Measurements from ENCODE around the gene FOXL2. TPM values are rescaled to one million over a fixed set of nuclear protein-coding genes. Genes with fewer than 3 reads are reported as not detected.

Gene FOXL2
- polyA plus RNA-seq, 4 donors: not detected

- DNase-seq (ENCODE audit: low read depth in 4 of 4, low spot score in 2 of 4): no peak
Observed at GRCh38 chr3:138945709-138946662, 951 bp downstream of the FOXL2 start.

- DNase-seq (ENCODE audit: low read depth in 4 of 4, low spot score in 2 of 4): no peak
Observed at GRCh38 chr3:138944929-138945708, 1.8 kb downstream of the FOXL2 start.

GRCh38 chr3:138944654-138944928 lies 2.3 kb downstream of the FOXL2 start:
- no peak for DNase-seq (ENCODE audit: low read depth in 4 of 4, low spot score in 2 of 4)

GRCh38 chr3:138943724-138944653 lies 2.9 kb downstream of the FOXL2 start:
- no peak for DNase-seq (ENCODE audit: low read depth in 4 of 4, low spot score in 2 of 4)

- DNase-seq (ENCODE audit: low read depth in 4 of 4, low spot score in 2 of 4): no peak
Observed at GRCh38 chr3:138942861-138943623, 3.9 kb downstream of the FOXL2 start.

GRCh38 chr3:138942271-138942670 lies 4.7 kb downstream of the FOXL2 start:
- DNase-seq (ENCODE audit: low read depth in 4 of 4, low spot score in 2 of 4): no peak

GRCh38 chr3:138941259-138941885 lies 5.6 kb downstream of the FOXL2 start:
- no peak for DNase-seq (ENCODE audit: low read depth in 4 of 4, low spot score in 2 of 4)

- no peak for DNase-seq (ENCODE audit: low read depth in 4 of 4, low spot score in 2 of 4)
Observed at GRCh38 chr3:138940446-138940845, 6.5 kb downstream of the FOXL2 start.

- DNase-seq (ENCODE audit: low read depth in 4 of 4, low spot score in 2 of 4): no peak
Observed at GRCh38 chr3:138939561-138940241, 7.2 kb downstream of the FOXL2 start.

GRCh38 chr3:138938877-138939560 lies 7.9 kb downstream of the FOXL2 start:
- DNase-seq (ENCODE audit: low read depth in 4 of 4, low spot score in 2 of 4): no peak

GRCh38 chr3:138938056-138938876 lies 8.7 kb downstream of the FOXL2 start:
- DNase-seq (ENCODE audit: low read depth in 4 of 4, low spot score in 2 of 4): no peak

GRCh38 chr3:138937690-138938055 lies 9.3 kb downstream of the FOXL2 start:
- no peak for DNase-seq (ENCODE audit: low read depth in 4 of 4, low spot score in 2 of 4)

- DNase-seq (ENCODE audit: low read depth in 4 of 4, low spot score in 2 of 4): no peak
Observed at GRCh38 chr3:138936741-138937689, 9.9 kb downstream of the FOXL2 start.

- DNase-seq (ENCODE audit: low read depth in 4 of 4, low spot score in 2 of 4): no peak
Observed at GRCh38 chr3:138935863-138936740, 10.8 kb downstream of the FOXL2 start.

GRCh38 chr3:138935505-138935862 lies 11.5 kb downstream of the FOXL2 start:
- no peak for DNase-seq (ENCODE audit: low read depth in 4 of 4, low spot score in 2 of 4)
